ENCODE data around the gene ANKRD33B.

Gene ANKRD33B

DNA sequence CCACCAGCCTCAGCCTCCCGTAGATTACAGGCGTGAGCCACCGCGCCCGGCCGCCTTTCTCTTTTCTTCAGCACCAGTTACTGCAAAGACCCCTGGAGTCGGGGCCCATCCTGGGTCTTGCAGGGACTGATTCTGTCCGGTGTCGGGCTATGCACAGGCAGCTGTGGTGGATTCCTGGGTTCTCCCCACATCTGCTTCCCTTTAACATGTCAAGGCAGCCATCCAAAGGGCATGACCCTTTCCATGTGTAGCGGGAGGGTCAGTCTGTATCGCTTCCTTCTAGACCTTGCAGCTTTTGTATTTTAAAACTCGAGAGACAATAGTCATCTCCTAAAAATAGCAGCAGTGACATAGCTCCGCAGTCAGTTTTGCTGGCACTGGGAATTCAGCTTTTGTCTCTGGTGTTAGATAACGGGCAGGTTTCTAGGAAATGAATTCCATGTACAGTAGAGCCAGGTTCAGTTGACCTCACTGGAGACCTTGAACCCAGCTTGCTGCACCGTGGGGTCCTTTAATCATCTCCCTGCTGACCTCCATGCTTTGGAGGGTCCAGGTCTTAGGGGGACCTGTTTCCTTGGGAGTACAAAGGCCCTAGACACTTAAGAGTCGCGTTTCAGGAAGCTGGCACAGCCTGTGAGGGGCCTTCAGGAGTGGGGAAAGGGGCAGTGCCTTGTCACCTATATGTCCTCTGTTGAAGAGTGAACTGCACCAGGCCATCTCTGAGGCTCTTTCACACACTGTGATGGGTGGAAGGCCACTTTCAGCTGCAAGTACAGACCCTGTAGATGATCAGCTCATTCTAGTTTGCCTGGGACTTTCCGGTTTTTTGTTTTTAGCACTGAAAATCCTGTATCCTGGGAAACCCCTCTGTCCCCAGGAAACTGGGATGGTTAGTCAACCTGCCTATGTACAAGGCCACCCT is 13.8 kb downstream of the ANKRD33B start:
- DNase-seq (ENCODE audit: low read depth in 2 of 2, low spot score in 1 of 2): no peak

DNA sequence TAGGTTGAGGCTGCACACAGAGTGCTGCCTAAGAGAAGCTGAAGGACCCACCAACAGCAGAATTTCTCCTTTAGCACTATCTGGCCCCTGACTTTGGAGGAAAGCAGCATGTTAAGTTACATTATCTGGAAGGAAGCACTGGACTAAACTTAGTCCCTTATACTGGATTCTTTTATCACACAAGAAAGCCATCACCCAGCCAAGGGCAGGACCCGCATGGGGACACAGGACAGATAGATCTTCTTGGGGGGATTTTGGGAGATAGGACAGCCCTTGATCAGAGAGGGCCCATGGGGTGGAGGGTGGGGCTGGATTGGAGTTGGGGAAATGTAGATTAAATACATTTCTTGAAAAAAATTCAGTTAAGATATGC is 14.4 kb downstream of the ANKRD33B start:
- no peak for DNase-seq (ENCODE audit: low read depth in 2 of 2, low spot score in 1 of 2)

DNA sequence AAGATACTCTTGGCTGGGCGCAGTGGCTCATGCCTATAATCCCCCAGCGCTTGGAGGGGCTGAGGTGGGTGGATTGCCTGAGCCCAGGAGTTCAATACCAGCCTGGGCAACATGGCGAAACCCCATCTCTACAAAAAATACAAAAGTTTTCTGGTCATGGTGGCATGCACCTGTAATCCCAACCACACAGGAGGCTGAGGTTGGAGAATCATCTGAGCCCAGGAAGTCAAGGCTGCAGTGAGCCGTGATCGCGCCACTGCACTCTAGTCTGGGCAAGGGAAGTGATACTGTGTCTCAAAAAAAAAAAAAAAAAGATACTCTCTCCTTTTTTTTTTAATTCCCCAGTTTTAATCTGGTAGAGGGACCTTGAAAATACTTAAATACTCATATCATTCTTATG is 15.0 kb downstream of the ANKRD33B start:
- no peak for DNase-seq (ENCODE audit: low read depth in 2 of 2, low spot score in 1 of 2)

GRCh38 chr5:10579536-10580521 is 16.0 kb downstream of the ANKRD33B start:
- no peak for DNase-seq (ENCODE audit: low read depth in 2 of 2, low spot score in 1 of 2)

DNA sequence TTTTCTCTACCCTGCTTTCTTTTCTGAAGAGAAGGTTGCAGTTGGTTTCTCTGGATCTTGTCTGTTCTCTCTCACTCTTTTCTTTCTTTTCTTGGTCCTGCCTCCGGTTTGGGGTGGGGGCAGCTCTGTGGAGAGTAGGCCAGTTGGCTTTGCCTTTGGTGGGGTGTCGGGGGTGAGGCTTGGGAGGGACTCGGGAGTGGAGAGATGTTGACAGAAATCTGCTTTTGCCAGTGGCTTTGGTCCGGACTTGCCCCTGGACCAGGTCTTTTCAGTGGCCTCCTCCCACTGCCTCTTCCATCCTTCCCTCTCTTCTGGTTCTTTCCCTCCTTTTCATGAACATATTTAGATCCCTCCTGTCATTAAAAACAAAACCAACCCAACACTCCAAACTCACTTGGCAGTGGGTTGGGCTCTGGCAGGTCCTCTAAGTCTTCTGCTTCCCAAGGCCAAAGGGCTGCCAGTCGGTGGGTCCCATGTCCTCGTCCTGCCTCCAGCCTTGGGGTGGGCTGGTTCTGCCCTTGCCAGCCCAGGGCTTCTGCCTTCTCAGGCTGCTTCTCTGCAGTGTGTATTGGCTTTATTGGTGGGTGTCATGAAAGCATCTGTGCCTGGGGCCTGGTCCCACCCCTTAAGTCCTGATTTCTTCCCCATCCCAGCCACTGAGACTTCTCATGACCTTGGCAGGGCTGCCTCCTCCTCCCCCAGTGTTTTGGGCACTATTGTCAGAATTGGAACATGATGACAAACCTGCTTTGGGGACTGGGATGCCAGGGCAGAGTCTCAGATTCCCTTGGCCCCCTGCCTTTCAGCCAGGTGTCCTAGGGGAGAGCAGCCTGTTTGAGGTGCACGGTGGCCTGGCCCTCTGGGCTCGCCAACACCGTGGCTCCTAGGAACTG is 16.9 kb downstream of the ANKRD33B start:
- no peak for DNase-seq (ENCODE audit: low read depth in 2 of 2, low spot score in 1 of 2)

GRCh38 chr5:10581424-10581748 is 17.5 kb downstream of the ANKRD33B start:
- DNase-seq (ENCODE audit: low read depth in 2 of 2, low spot score in 1 of 2): no peak

GRCh38 chr5:10581867-10582511 is 18.1 kb downstream of the ANKRD33B start:
- DNase-seq (ENCODE audit: low read depth in 2 of 2, low spot score in 1 of 2): no peak

DNA sequence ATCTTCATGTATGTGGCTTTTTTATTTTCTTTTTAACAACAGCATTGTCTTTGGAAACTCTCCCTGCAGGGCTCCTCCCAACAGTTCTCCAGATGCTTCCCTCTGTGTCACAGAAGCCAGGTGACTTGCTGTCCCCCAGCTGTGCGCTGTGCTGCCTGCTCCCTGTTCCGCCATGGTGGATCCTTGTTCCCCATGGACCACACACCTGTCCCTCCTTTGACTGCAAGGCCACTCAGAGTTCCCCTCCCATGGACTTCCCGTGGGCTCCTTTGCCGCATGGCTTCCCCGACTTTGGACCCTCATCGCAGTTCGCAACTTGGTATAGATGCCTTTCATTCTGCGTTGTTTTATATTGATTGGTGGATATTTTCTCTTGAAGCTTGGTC is 18.6 kb downstream of the ANKRD33B start:
- DNase-seq (ENCODE audit: low read depth in 2 of 2, low spot score in 1 of 2): no peak

GRCh38 chr5:10583663-10584572 is 20.0 kb downstream of the ANKRD33B start:
- DNase-seq (ENCODE audit: low read depth in 2 of 2, low spot score in 1 of 2): no peak

GRCh38 chr5:10584714-10585517 is 21.0 kb downstream of the ANKRD33B start:
- no peak for DNase-seq (ENCODE audit: low read depth in 2 of 2, low spot score in 1 of 2)

DNA sequence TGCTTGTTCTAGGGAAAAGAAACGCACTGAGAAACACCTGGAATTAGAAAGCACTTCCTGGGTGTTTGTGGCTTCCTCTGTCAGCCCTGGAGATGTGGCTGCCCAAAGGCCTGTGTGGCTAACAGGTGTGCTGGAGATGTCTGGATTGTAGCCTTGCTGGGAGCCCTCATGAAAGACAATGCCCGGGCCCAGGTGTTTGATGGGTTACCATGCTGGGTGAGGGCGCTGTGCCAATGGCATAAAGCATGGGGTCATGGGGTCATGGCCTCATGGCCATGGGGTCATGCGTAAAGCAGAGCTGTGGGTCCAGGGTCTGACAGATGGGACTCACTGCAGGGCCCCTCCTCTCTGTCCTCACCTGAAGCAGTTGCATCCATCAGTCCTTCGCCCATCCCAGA is 21.6 kb downstream of the ANKRD33B start:
- DNase-seq (ENCODE audit: low read depth in 2 of 2, low spot score in 1 of 2): no peak

DNA sequence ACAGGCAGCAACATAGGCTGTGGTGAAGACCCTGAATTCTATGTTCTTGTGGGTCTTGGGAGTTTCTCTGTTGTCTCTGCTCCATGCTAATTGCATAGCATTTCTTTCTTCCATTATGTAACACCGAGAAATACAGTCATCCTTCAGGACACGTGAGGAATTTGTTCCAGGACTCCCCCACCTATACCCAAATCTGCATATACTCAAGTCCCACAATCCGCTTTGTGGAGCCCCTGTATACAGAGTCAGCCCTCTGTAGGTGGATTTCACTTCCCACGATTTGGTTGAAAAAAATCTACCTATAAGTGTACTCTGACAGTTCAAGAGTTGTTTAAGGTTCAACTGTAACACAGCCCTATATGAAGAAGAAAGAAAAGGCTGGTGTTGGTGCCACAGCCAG is 22.1 kb downstream of the ANKRD33B start:
- no peak for DNase-seq (ENCODE audit: low read depth in 2 of 2, low spot score in 1 of 2)

- DNase-seq (ENCODE audit: low read depth in 2 of 2, low spot score in 1 of 2): no peak
Measured at GRCh38 chr5:10586555-10586954, 22.7 kb downstream of the ANKRD33B start.

GRCh38 chr5:10588109-10588775 is 24.4 kb downstream of the ANKRD33B start:
- DNase-seq (ENCODE audit: low read depth in 2 of 2, low spot score in 1 of 2): no peak

- DNase-seq (ENCODE audit: low read depth in 2 of 2, low spot score in 1 of 2): no peak
Measured at GRCh38 chr5:10588779-10589447, 25.0 kb downstream of the ANKRD33B start.

GRCh38 chr5:10590226-10590999 is 26.5 kb downstream of the ANKRD33B start:
- DNase-seq (ENCODE audit: low read depth in 2 of 2, low spot score in 1 of 2): no peak

DNA sequence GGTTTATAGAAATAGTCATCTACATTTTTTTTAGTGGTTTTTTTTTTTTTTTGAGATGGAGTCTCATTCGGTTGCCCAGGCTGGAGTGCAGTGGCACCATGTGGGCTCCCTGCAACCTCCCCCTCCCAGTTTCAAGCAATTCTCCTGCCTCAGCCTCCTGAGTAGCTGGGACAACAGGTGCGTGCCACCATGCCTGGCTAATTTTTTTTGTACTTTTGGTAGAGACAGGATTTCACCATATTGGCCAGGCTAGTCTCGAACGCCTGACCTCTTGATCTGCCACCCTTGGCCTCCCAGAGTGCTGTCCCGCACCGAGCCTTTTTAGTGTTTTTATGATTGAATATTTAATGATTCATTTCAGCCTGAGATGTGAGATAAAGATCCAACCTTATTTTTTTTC is 27.3 kb downstream of the ANKRD33B start:
- DNase-seq (ENCODE audit: low read depth in 2 of 2, low spot score in 1 of 2): no peak
